22Rv1 (cell line): Measurements from ENCODE around the gene WFIKKN1.
"Not testable (repeated sequence)": the region's sequence is repeated elsewhere in the genome, so short reads cannot be mapped to it uniquely, and the experiment has no call there.

Experiments used
- CTCF ChIP-seq: fragments of 450-650 bp; IDR thresholded peaks from 2 replicates; pipeline ENCODE4 v1.5.1; 2017; ENCODE audit warnings: mild to moderate bottlenecking
- ZFX ChIP-seq: fragments of 450-650 bp; IDR thresholded peaks from 2 replicates; pipeline ENCODE4 v1.6.1; 2017; ENCODE audit warnings: antibody characterized with exemption, borderline replicate concordance

- TF ChIP-seq CTCF, ZFX: not testable (repeated sequence)
These were observed 33.1 kb upstream of the WFIKKN1 start for GRCh38 chr16:597655-598054.
